ENCODE results near the gene PSME1. TPM values are rescaled to one million over a fixed set of nuclear protein-coding genes. Genes with fewer than 3 reads are reported as not detected.

PSME1 gene
- total RNA-seq, 8 experiments from 2014 or later: 40.1 to 318 (median 102) TPM

Other genes with a start within 250 kb of the PSME1 start
- 10 to 100 TPM in 4 of 8 experiments, 1 to 10 TPM in 4; 3.3 to 91.0 (median 12.7) TPM for gene DHRS4, start 182.4 kb upstream of the PSME1 start, total RNA-seq
- 10 to 100 TPM in 3 of 8 experiments, 1 to 10 TPM in 5; 2.2 to 38.3 (median 7.0) TPM for gene DHRS4L2, start 147.3 kb upstream of the PSME1 start, total RNA-seq
- gene CARMIL3, start 84.2 kb upstream of the PSME1 start, total RNA-seq: 10 to 100 TPM in 6 of 8 experiments, 1 to 10 TPM in 2; 3.7 to 44.7 (median 25.6) TPM
- gene CPNE6, start 64.6 kb upstream of the PSME1 start, total RNA-seq: 1 to 10 TPM in 4 of 8 experiments, under 1 TPM in 4; 0.54 to 3.3 (median 1.2) TPM
- gene PCK2, start 41.9 kb upstream of the PSME1 start, total RNA-seq: 10 to 100 TPM in 7 of 8 experiments, 1 to 10 TPM in 1; 7.6 to 66.5 (median 33.2) TPM
- gene DCAF11, start 21.4 kb upstream of the PSME1 start, total RNA-seq: 10 to 100 TPM; 43.1 to 80.7 (median 52.6) TPM
- gene NRL, start 21.2 kb upstream of the PSME1 start, total RNA-seq: 1 to 10 TPM; 1.1 to 2.6 (median 2.1) TPM
- 1 to 10 TPM in 2 of 8 experiments, under 1 TPM in 5, not detected in 1; 0.27 to 2.2 (median 0.83) TPM for gene FITM1, start 5.5 kb upstream of the PSME1 start, total RNA-seq
- 10 to 100 TPM; 16.7 to 41.2 (median 26.0) TPM for gene EMC9, start 5.4 kb downstream of the PSME1 start, total RNA-seq
- gene PSME2, start 10.4 kb downstream of the PSME1 start, total RNA-seq: 100 to 1,000 TPM in 5 of 8 experiments, 10 to 100 TPM in 3; 77.2 to 504 (median 129) TPM
- 10 to 100 TPM; 35.0 to 79.5 (median 46.3) TPM for gene RNF31, start 11.3 kb downstream of the PSME1 start, total RNA-seq
- gene IRF9, start 25.1 kb downstream of the PSME1 start, total RNA-seq: 100 to 1,000 TPM in 2 of 8 experiments, 10 to 100 TPM in 4, 1 to 10 TPM in 2; 6.6 to 151 (median 34.7) TPM
- gene REC8, start 35.9 kb downstream of the PSME1 start, total RNA-seq: 10 to 100 TPM in 6 of 8 experiments, 1 to 10 TPM in 2; 2.6 to 41.2 (median 23.5) TPM
- gene IPO4, start 52.6 kb downstream of the PSME1 start, total RNA-seq: 10 to 100 TPM; 17.4 to 90.0 (median 39.8) TPM
- gene TM9SF1, start 59.2 kb downstream of the PSME1 start, total RNA-seq: 10 to 100 TPM; 17.6 to 53.1 (median 30.8) TPM
- 10 to 100 TPM in 1 of 8 experiments, 1 to 10 TPM in 7; 1.8 to 10.1 (median 3.4) TPM for gene TSSK4, start 69.5 kb downstream of the PSME1 start, total RNA-seq
- 10 to 100 TPM; 48.4 to 76.0 (median 55.8) TPM for gene CHMP4A, start 77.3 kb downstream of the PSME1 start, total RNA-seq
- gene MDP1, start 79.9 kb downstream of the PSME1 start, total RNA-seq: 10 to 100 TPM; 12.1 to 38.8 (median 27.0) TPM
- 100 to 1,000 TPM; 180 to 362 (median 267) TPM for gene NEDD8, start 96.2 kb downstream of the PSME1 start, total RNA-seq
- gene GMPR2, start 96.7 kb downstream of the PSME1 start, total RNA-seq: 10 to 100 TPM; 46.7 to 87.8 (median 69.0) TPM
- gene TINF2, start 106.4 kb downstream of the PSME1 start, total RNA-seq: 10 to 100 TPM; 33.4 to 54.3 (median 44.4) TPM
- gene TGM1, start 127.0 kb downstream of the PSME1 start, total RNA-seq: 1 to 10 TPM in 7 of 8 experiments, under 1 TPM in 1; 0.92 to 4.7 (median 2.1) TPM
- 10 to 100 TPM; 13.3 to 28.0 (median 19.6) TPM for gene RABGGTA, start 135.4 kb downstream of the PSME1 start, total RNA-seq
- 10 to 100 TPM; 11.4 to 26.5 (median 16.4) TPM for gene DHRS1, start 163.6 kb downstream of the PSME1 start, total RNA-seq
- gene NOP9, start 163.7 kb downstream of the PSME1 start, total RNA-seq: 10 to 100 TPM; 13.5 to 32.8 (median 16.6) TPM
- gene CIDEB, start 171.8 kb downstream of the PSME1 start, total RNA-seq: 1 to 10 TPM in 1 of 8 experiments, under 1 TPM in 2, not detected in 5; 0.32 to 1.6 (median 0.40) TPM
- gene LTB4R2, start 173.9 kb downstream of the PSME1 start, total RNA-seq: 10 to 100 TPM in 1 of 8 experiments, 1 to 10 TPM in 7; 1.3 to 14.6 (median 2.3) TPM
- 10 to 100 TPM in 1 of 8 experiments, 1 to 10 TPM in 6, under 1 TPM in 1; 0.92 to 13.6 (median 2.1) TPM for gene LTB4R, start 175.3 kb downstream of the PSME1 start, total RNA-seq
- 1 to 10 TPM in 4 of 8 experiments, under 1 TPM in 4; 0.43 to 3.7 (median 1.2) TPM for gene ADCY4, start 198.9 kb downstream of the PSME1 start, total RNA-seq
- gene RIPK3, start 203.8 kb downstream of the PSME1 start, total RNA-seq: 1 to 10 TPM in 3 of 8 experiments, under 1 TPM in 2, not detected in 3; 0.29 to 7.9 (median 1.3) TPM
- 100 to 1,000 TPM in 3 of 8 experiments, 10 to 100 TPM in 2, 1 to 10 TPM in 3; 5.1 to 345 (median 13.4) TPM for gene NFATC4, start 232.0 kb downstream of the PSME1 start, total RNA-seq